Neural progenitor cell (in vitro differentiated cells): ENCODE measurements around the gene STMN3. TPM values are rescaled to one million over a fixed set of nuclear protein-coding genes. Genes with fewer than 3 reads are reported as not detected.
"Not testable (repeated sequence)": the region's sequence is repeated elsewhere in the genome, so short reads cannot be mapped to it uniquely, and the experiment has no call there.

Experiments
- DNase-seq: peaks from one replicate; pipeline ENCODE4 v3.0.0-alpha.2; 2016; ENCODE audit warnings: low spot score
- H2AFZ ChIP-seq: fragments of 200-600 bp; sonication (generic); replicated peaks from 2 replicates; pipeline ENCODE4 v1.6.1; 2016; ENCODE audit warnings: antibody characterized with exemption
- H3F3A ChIP-seq: fragments of 200-600 bp; sonication (generic); 2 replicates; pipeline ENCODE4 v1.6.1; 2016; ENCODE audit warnings: antibody characterized with exemption, low read depth
- H3K27ac ChIP-seq: fragments of 200-600 bp; sonication (generic); 2 replicates; pipeline ENCODE4 v1.5.1; 2016; ENCODE audit warnings: mild to moderate bottlenecking
- H3K27me3 ChIP-seq: fragments of 200-600 bp; sonication (generic); 2 replicates; pipeline ENCODE4 v1.6.1; 2016; ENCODE audit warnings: mild to moderate bottlenecking, moderate library complexity
- H3K36me3 ChIP-seq: fragments of 200-600 bp; sonication (generic); 2 replicates; pipeline ENCODE4 v1.5.1; 2016
- H3K4me1 ChIP-seq: fragments of 200-600 bp; sonication (generic); 2 replicates; pipeline ENCODE4 v1.6.1; 2016; ENCODE audit warnings: mixed run types
- H3K4me2 ChIP-seq: fragments of 200-600 bp; sonication (generic); 2 replicates; pipeline ENCODE4 v1.6.1; 2016
- H3K4me3 ChIP-seq: fragments of 200-600 bp; sonication (generic); 2 replicates; pipeline ENCODE4 v1.5.1; 2016
- H3K79me2 ChIP-seq: fragments of 200-600 bp; sonication (generic); 2 replicates; pipeline ENCODE4 v1.6.1; 2016; ENCODE audit warnings: low read depth
- H3K9ac ChIP-seq: fragments of 200-600 bp; sonication (generic); 2 replicates; pipeline ENCODE4 v1.6.1; 2016
- H3K9me3 ChIP-seq: fragments of 200-600 bp; sonication (generic); 2 replicates; pipeline ENCODE4 v1.5.1; 2016; ENCODE audit warnings: low read depth
- H4K20me1 ChIP-seq: fragments of 200-600 bp; sonication (generic); 2 replicates; pipeline ENCODE4 v1.6.1; 2016; ENCODE audit warnings: low read depth
- H3K27ac Mint-ChIP-seq: 3 replicates; pipeline ENCODE4 v1.8.0; 2021; ENCODE audit warnings: mixed read lengths
- H3K27me3 Mint-ChIP-seq: 2 replicates; pipeline ENCODE4 v1.8.0; 2022; ENCODE audit warnings: low read depth, mild to moderate bottlenecking, inconsistent platforms, moderate library complexity, mixed read lengths; ENCODE audit not compliant: insufficient read depth
- H3K36me3 Mint-ChIP-seq: 3 replicates; pipeline ENCODE4 v1.8.0; 2021; ENCODE audit warnings: mixed read lengths
- H3K4me1 Mint-ChIP-seq: 3 replicates; pipeline ENCODE4 v1.8.0; 2021; ENCODE audit warnings: mixed read lengths
- H3K4me3 Mint-ChIP-seq: 3 replicates; pipeline ENCODE4 v1.8.0; 2021; ENCODE audit warnings: mild to moderate bottlenecking, moderate library complexity, mixed read lengths
- H3K9me3 Mint-ChIP-seq: 3 replicates; pipeline ENCODE4 v1.8.0; 2020; ENCODE audit warnings: mixed read lengths
- CTCF ChIP-seq: fragments of 200-600 bp; sonication (generic); IDR thresholded peaks from 2 replicates; pipeline ENCODE4 v1.5.1; 2017; ENCODE audit warnings: antibody characterized with exemption, mild to moderate bottlenecking
- EZH2 ChIP-seq: fragments of 200-600 bp; sonication (generic); IDR thresholded peaks from 2 replicates; pipeline ENCODE4 v1.6.1; 2017; ENCODE audit warnings: antibody characterized with exemption, mild to moderate bottlenecking, moderate library complexity
- EZH2phosphoT487 ChIP-seq: fragments of 200-600 bp; sonication (generic); IDR thresholded peaks from 2 replicates; pipeline ENCODE4 v1.6.1; 2017; ENCODE audit warnings: antibody characterized with exemption
- total RNA-seq: library from RNA; depleted of rRNA; stranded (reverse); fragments of >200 nt; gene quantifications from 2 replicates; pipeline ENCODE4 v1.2.3, GENCODE V29; 2015; ENCODE audit warnings: low replicate concordance

The STMN3 gene
- total RNA-seq, 1 donor from 2014 or later, result 3.3 TPM

DNA sequence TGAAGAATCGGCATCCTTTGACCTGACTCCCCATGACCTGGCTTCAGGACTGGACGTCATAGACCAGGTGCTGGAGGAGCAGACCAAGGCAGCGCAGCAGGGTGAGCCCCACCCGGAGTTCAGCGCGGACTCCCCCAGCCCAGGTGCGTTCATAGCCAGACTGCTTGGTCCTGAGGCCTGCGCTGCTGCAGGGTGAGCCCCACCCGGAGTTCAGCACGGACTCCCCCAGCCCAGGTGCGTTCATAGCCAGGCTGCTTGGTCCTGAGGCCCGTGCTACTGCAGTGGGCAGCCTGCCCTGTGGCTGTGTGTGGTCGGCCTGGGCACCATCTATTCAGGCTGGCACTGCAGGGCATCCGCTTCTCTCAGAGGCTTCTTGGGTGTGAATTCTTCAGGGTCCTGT lies 20.7 kb upstream of the STMN3 start:
- H3K4me2 ChIP-seq, result no peak overlapping the region
- no peak overlapping the region for H3K27ac ChIP-seq
- no peaks in the 10 kb centered on the region for H3K4me1 ChIP-seq
- DNase-seq, result no peak
- no peaks in the 10 kb centered on the region for H3K27me3 ChIP-seq
- no peak overlapping the region for H3K9ac ChIP-seq
- no peaks in the 10 kb centered on the region for H3K4me1 Mint-ChIP-seq
- H3K79me2 ChIP-seq, result no peaks in the 10 kb centered on the region
- H4K20me1 ChIP-seq, result no peaks in the 10 kb centered on the region
- no peaks in the 10 kb centered on the region for H3K9me3 ChIP-seq
- H3K27ac Mint-ChIP-seq, result no peak overlapping the region
- no peaks in the 10 kb centered on the region for H3K9me3 Mint-ChIP-seq
- no peak overlapping the region for H2AFZ ChIP-seq
- H3F3A ChIP-seq, result no peaks in the 10 kb centered on the region
- no peak overlapping the region for H3K4me3 Mint-ChIP-seq
- no peaks in the 10 kb centered on the region for H3K36me3 ChIP-seq
- H3K27me3 Mint-ChIP-seq, result peaks cover 5% of the 10 kb centered on the region
- peaks cover 17% of the 10 kb centered on the region for H3K36me3 Mint-ChIP-seq
- no peak for TF ChIP-seq CTCF
- TF ChIP-seq EZH2, result no peak
- TF ChIP-seq EZH2phosphoT487, result no peak
- no peak overlapping the region for H3K4me3 ChIP-seq

DNA sequence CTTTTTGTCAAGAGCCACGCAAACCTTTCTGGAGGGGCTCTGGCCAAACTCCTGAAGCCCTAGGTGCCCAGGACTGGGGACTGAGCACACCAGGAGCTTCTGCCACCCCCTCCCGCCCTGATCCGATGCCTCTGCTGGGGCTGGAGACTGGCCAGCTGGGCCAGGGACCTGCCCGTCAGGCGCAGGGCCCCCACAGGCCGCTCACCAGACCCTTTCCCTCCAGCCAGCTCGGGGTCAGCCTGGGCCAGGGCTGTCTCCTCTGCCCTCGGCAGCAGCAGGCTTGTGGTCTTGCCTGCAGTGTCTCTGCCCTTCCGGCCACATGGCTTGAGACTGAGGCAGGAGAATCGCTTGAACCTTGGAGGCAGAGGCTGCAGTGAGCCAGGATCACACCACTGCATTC lies 19.4 kb upstream of the STMN3 start:
- H2AFZ ChIP-seq, result no peak overlapping the region
- TF ChIP-seq EZH2phosphoT487, result no peak
- no peak for TF ChIP-seq CTCF
- no peak for TF ChIP-seq EZH2

GRCh38 chr20:63671695-63672094 lies 18.5 kb upstream of the STMN3 start:
- not testable (repeated sequence) for DNase-seq, H3K36me3 ChIP-seq, H3K4me3 ChIP-seq, H3K4me2 ChIP-seq, H3K9me3 ChIP-seq, H2AFZ ChIP-seq, H3K9ac ChIP-seq, H3F3A ChIP-seq, H3K4me1 ChIP-seq, H3K4me1 Mint-ChIP-seq, H3K27ac ChIP-seq, H3K27me3 Mint-ChIP-seq, H3K79me2 ChIP-seq, H3K4me3 Mint-ChIP-seq, H4K20me1 ChIP-seq, H3K9me3 Mint-ChIP-seq, H3K27me3 ChIP-seq, H3K27ac Mint-ChIP-seq
- peaks cover 18% of the 10 kb centered on the region for H3K36me3 Mint-ChIP-seq

More for the DNA sequence above, 19.4 kb upstream of the STMN3 start:
- Histone ChIP-seq H3K4me2 (no peak overlapping the region), H3F3A (no peaks in the 10 kb centered on the region), H4K20me1 (no peaks in the 10 kb centered on the region), H3K36me3 (no peaks in the 10 kb centered on the region), H3K9me3 (no peaks in the 10 kb centered on the region), H3K79me2 (no peaks in the 10 kb centered on the region), H3K27me3 (no peaks in the 10 kb centered on the region), H3K4me3 (no peak overlapping the region), H3K4me1 (no peaks in the 10 kb centered on the region), H3K9ac (no peak overlapping the region), H3K27ac (no peak overlapping the region)
- H3K4me3 Mint-ChIP-seq, result no peak overlapping the region
- H3K9me3 Mint-ChIP-seq, result no peaks in the 10 kb centered on the region
- no peak for DNase-seq
- peaks cover 5% of the 10 kb centered on the region for H3K27me3 Mint-ChIP-seq
- H3K36me3 Mint-ChIP-seq, result peaks cover 18% of the 10 kb centered on the region
- H3K4me1 Mint-ChIP-seq, result no peaks in the 10 kb centered on the region
- no peak overlapping the region for H3K27ac Mint-ChIP-seq

GRCh38 chr20:63668351-63668750 lies 15.1 kb upstream of the STMN3 start:
- Histone ChIP-seq H3F3A (no peaks in the 10 kb centered on the region), H3K36me3 (no peaks in the 10 kb centered on the region), H3K9me3 (no peaks in the 10 kb centered on the region), H3K4me2 (no peak overlapping the region), H4K20me1 (no peaks in the 10 kb centered on the region), H3K4me1 (no peaks in the 10 kb centered on the region), H3K79me2 (no peaks in the 10 kb centered on the region), H2AFZ (no peak overlapping the region), H3K9ac (no peak overlapping the region), H3K27me3 (no peaks in the 10 kb centered on the region), H3K27ac (no peak overlapping the region), H3K4me3 (no peak overlapping the region)
- Mint-ChIP-seq H3K36me3 (peaks cover 23% of the 10 kb centered on the region), H3K27ac (no peak overlapping the region), H3K4me3 (no peak overlapping the region), H3K27me3 (peaks cover 2% of the 10 kb centered on the region), H3K4me1 (peaks cover 5% of the 10 kb centered on the region), H3K9me3 (no peaks in the 10 kb centered on the region)
- DNase-seq, result no peak
- TF ChIP-seq CTCF, result no peak
